GM19467 (cell line): ENCODE measurements around the gene HOPX.
A peak's percentile ranks its signal among the peaks of the same experiment; 100 is the strongest.
"Not testable (repeated sequence)": the region's sequence is repeated elsewhere in the genome, so short reads cannot be mapped to it uniquely, and the experiment has no call there.

Source experiments
- ATAC-seq: cut with Tn5 transposase; IDR thresholded peaks from one replicate; pipeline ENCODE4 v1.9.1; 2021; ENCODE audit warnings: mild to moderate bottlenecking, moderate library complexity; ENCODE audit not compliant: unreplicated experiment

HOPX gene

GRCh38 chr4:56630876-56631666 is 50.0 kb downstream of the HOPX start:
- ATAC-seq: no peak

- ATAC-seq: no peak
Measured at GRCh38 chr4:56628592-56628991, 52.5 kb downstream of the HOPX start.

DNA sequence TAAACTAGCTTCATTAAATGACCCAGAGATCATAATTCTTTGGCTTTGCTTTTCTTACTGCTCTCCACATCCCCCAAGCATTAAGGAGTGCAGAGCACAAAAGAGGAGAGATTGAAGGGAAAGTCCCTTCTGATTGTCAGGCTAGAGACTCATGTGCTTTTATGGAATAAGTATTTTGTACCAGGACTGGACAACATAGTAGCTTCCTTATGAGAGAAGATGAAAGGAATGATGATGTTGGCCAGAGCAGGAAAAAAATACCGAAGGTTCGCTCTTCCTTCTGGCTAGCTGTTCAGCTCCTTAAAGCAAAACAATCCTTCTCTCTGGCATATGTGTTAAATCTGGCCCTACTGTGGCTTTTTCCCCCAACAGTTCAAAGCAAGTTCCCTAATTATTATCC is 53.1 kb downstream of the HOPX start:
- no peak for ATAC-seq

GRCh38 chr4:56627375-56627774 is 53.7 kb downstream of the HOPX start:
- no peak for ATAC-seq

DNA sequence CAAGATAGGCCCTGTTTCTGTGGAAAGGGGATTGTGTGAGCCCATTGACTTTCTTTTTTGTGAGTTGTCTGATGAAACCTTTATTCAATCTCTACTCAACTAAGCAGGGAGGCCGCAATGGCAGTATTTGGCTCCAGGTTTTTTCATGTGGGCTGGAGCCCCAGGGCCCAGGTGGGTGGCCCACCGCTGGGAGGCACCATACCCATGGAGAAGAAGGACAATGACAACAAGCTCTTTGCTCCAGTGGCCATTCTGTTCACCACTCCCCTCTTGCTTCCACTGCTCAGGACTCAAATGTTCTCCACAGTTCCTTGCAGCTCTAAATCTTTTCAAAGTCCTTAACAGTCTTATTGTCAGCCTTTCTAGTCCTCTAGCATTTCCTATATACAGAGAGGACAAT is 54.1 kb downstream of the HOPX start:
- no peak for ATAC-seq

- no peak for ATAC-seq
Measured at GRCh38 chr4:56626420-56626819, 54.7 kb downstream of the HOPX start.

- no peak for ATAC-seq
Measured at GRCh38 chr4:56622176-56622575, 58.9 kb downstream of the HOPX start.

- no peak for ATAC-seq
Measured at GRCh38 chr4:56619816-56620215, 61.3 kb downstream of the HOPX start.

DNA sequence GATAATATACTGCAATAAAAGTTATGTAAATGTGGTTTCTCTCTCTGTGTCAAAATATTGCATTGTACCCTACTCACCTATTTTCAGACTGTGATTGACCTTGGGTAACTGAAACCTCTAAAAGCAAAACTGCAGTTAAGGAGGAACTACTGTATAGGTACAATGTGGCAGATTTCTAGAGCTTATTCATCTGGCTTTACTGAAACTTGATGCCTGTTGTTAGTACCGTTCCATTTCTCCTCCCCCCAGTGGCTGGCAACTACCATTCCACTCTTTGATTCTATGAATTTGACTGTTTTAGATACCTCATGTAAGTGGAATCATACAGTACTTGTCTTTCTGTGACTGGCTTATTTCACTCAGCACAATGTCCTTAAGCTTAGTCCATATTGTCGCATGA is 61.9 kb downstream of the HOPX start:
- ATAC-seq: peak; percentile 75

DNA sequence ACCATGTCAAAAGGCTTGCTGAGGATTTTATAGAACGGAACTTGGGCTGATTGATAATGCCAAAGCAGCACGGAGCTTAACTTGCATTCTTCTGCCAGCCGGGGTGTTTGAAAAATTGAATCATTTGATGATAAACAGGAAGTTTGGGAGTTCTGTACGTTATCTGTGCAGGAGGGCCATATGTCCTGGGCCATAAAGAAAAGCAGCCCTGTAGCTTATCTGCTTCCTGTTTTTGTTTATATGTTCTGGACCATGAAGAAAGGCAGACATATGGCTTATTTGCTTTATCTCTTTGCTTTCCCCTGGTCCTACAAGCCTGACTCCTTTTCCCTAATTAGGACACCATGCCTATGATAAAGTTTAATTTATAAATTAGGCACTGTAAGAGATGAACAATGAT is 62.4 kb downstream of the HOPX start:
- ATAC-seq: no peak

- ATAC-seq: no peak
Measured at GRCh38 chr4:56613101-56613862, 67.8 kb downstream of the HOPX start.

DNA sequence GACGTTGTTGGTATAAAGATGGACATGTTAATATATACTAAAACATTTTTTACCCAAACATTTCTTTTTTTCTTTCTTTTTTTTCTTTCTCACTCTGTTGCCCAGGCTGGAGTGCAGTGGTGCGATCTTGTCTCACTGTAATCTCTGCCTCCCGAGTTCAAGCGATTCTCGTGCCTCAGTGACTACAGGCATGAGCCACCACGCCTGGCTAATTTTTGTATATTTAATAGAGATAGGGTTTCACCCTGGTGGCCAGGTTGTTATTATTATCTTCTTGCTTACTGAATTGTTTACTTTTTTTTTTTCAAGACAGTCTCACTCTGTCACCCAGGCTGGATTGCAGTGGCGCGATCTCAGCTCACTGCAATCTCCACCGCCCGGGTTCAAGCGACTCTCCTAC is 68.8 kb downstream of the HOPX start:
- ATAC-seq: no peak

DNA sequence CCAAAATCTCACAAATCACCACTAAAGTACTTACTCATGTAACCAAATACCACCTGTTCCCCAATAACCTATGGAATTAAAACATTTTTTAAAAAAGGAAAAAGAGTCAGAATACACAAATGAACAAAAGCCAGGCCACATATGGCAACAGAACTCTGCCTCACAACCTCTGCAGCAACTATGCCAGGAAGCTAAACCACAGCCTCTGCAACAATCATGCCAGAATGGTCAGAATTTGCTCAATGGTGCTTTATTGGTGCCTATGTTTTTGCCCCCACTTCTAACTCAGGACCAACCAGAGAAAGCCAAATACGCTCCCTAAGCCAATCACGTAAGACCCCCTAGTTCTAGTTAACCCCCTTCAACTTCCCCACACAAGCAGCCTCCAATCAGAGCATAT is 69.6 kb downstream of the HOPX start:
- no peak for ATAC-seq

- not testable (repeated sequence) for ATAC-seq
Measured at GRCh38 chr4:56610170-56610569, 70.9 kb downstream of the HOPX start.

DNA sequence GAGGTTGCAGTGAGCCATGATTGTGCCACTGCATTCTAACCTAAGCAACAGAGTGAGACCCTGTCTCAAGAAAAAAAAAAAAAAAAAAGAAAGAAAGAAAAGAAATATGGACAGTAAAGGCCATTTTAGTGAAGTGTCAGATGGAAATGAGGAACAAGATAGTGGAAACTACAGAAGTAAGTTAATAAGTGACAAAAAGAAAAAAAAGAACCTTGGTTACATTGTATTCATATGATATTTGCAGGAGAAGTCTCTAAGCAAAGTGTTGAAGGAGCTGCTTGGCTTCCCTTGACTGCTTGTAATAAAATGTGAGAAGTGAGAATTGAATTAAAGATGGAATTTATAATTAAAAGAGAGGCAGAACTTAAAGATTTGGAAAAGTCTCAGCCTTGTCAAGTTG is 73.2 kb downstream of the HOPX start:
- no peak for ATAC-seq

- ATAC-seq: no peak
Measured at GRCh38 chr4:56606385-56606784, 74.7 kb downstream of the HOPX start.

DNA sequence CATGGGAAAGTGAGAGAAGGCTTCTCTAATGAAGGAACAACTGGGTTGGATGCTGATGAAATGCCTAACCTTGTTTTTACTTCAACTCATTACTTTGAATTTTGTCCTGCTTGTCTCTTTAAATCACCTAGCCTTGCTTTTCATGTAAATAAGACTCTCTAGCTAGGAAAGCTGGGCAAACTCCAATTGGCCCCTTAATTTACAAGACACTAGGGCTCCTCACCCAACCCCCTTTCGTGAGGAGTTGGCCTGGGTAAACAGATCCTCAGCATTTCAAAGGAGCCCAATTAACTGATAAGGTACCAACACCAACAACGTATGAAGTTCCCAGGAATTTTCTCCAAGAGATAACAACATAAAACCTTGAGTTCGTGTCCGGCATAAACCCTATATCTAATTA is 75.6 kb downstream of the HOPX start:
- ATAC-seq: not testable (repeated sequence)

GRCh38 chr4:56603297-56603696 is 77.8 kb downstream of the HOPX start:
- ATAC-seq: no peak
